MG63 (cell line): ENCODE measurements around the gene DEDD2. TPM values are rescaled to one million over a fixed set of nuclear protein-coding genes. Genes with fewer than 3 reads are reported as not detected.

Source experiments
- DNase-seq: peaks from one replicate; pipeline ENCODE4 v3.0.0-alpha.2; 2020
- H3K27me3 ChIP-seq: fragments of 250-450 bp; sonication (Bioruptor Pico); 2 replicates; pipeline ENCODE4 v1.5.1; 2020; ENCODE audit warnings: mild to moderate bottlenecking, moderate library complexity
- H3K36me3 ChIP-seq: fragments of 250-450 bp; sonication (Bioruptor Pico); 2 replicates; pipeline ENCODE4 v1.5.1; 2020; ENCODE audit warnings: mild to moderate bottlenecking, moderate library complexity
- H3K4me3 ChIP-seq: fragments of 250-450 bp; sonication (Bioruptor Pico); 2 replicates; pipeline ENCODE4 v1.5.1; 2020; ENCODE audit warnings: mild to moderate bottlenecking, moderate library complexity
- H3K9me3 ChIP-seq: fragments of 250-450 bp; sonication (Bioruptor Pico); 2 replicates; pipeline ENCODE4 v1.5.1; 2020; ENCODE audit warnings: mild to moderate bottlenecking, moderate library complexity
- total RNA-seq: library from RNA; depleted of rRNA; stranded (reverse); fragments of >200 nt; shearing (Covaris generic); gene quantifications from 2 replicates; pipeline ENCODE4 v1.2.3, GENCODE V29; 2014; ENCODE audit warnings: low replicate concordance

Gene DEDD2
- total RNA-seq, 1 experiment from 2014 or later = 42.9 TPM

- Histone ChIP-seq H3K27me3 (no peaks in the 10 kb centered on the region), H3K9me3 (no peaks in the 10 kb centered on the region), H3K4me3 (no peak overlapping the region), H3K36me3 (peaks cover 50% of the 10 kb centered on the region)
- no peak for DNase-seq
Measured at GRCh38 chr19:42212886-42213285, 4.6 kb downstream of the DEDD2 start.

GRCh38 chr19:42208612-42209011, 8.9 kb downstream of the DEDD2 start:
- Histone ChIP-seq H3K36me3 (peaks cover 70% of the 10 kb centered on the region), H3K27me3 (no peaks in the 10 kb centered on the region), H3K9me3 (no peaks in the 10 kb centered on the region), H3K4me3 (no peak overlapping the region)
- no peak for DNase-seq

- H3K36me3 ChIP-seq = peaks cover 67% of the 10 kb centered on the region
- H3K9me3 ChIP-seq = no peaks in the 10 kb centered on the region
- no peak overlapping the region for H3K4me3 ChIP-seq
- H3K27me3 ChIP-seq = no peaks in the 10 kb centered on the region
- DNase-seq = peak; percentile 82
Measured at GRCh38 chr19:42207767-42208271, 9.7 kb downstream of the DEDD2 start.

- Histone ChIP-seq H3K27me3 (no peaks in the 10 kb centered on the region), H3K4me3 (no peak overlapping the region), H3K36me3 (peaks cover 63% of the 10 kb centered on the region), H3K9me3 (no peaks in the 10 kb centered on the region)
- DNase-seq = peak; percentile 67
Measured at GRCh38 chr19:42206871-42207755, 10.4 kb downstream of the DEDD2 start.

- no peaks in the 10 kb centered on the region for H3K27me3 ChIP-seq
- peaks cover 57% of the 10 kb centered on the region for H3K36me3 ChIP-seq
- H3K9me3 ChIP-seq = no peaks in the 10 kb centered on the region
- H3K4me3 ChIP-seq = no peak overlapping the region
- no peak for DNase-seq
Measured at GRCh38 chr19:42204664-42205063, 12.8 kb downstream of the DEDD2 start.

GRCh38 chr19:42203700-42204099, 13.8 kb downstream of the DEDD2 start:
- Histone ChIP-seq H3K4me3 (no peak overlapping the region), H3K9me3 (no peaks in the 10 kb centered on the region), H3K27me3 (no peaks in the 10 kb centered on the region), H3K36me3 (peaks cover 57% of the 10 kb centered on the region)
- no peak for DNase-seq

GRCh38 chr19:42202290-42202880, 15.1 kb downstream of the DEDD2 start:
- Histone ChIP-seq H3K36me3 (peaks cover 56% of the 10 kb centered on the region), H3K9me3 (no peaks in the 10 kb centered on the region), H3K4me3 (no peak overlapping the region), H3K27me3 (no peaks in the 10 kb centered on the region)
- no peak for DNase-seq

- H3K27me3 ChIP-seq = no peaks in the 10 kb centered on the region
- no peaks in the 10 kb centered on the region for H3K9me3 ChIP-seq
- H3K4me3 ChIP-seq = no peak overlapping the region
- peaks cover 49% of the 10 kb centered on the region for H3K36me3 ChIP-seq
- DNase-seq = no peak
Measured at GRCh38 chr19:42201489-42202289, 15.8 kb downstream of the DEDD2 start.

- Histone ChIP-seq H3K36me3 (peaks cover 42% of the 10 kb centered on the region), H3K27me3 (no peaks in the 10 kb centered on the region), H3K9me3 (no peaks in the 10 kb centered on the region), H3K4me3 (no peak overlapping the region)
- DNase-seq = no peak
Measured at GRCh38 chr19:42200116-42200715, 17.3 kb downstream of the DEDD2 start.

GRCh38 chr19:42199440-42200115, 17.9 kb downstream of the DEDD2 start:
- H3K4me3 ChIP-seq = no peak overlapping the region
- no peaks in the 10 kb centered on the region for H3K9me3 ChIP-seq
- peaks cover 37% of the 10 kb centered on the region for H3K36me3 ChIP-seq
- DNase-seq = no peak
- no peaks in the 10 kb centered on the region for H3K27me3 ChIP-seq

GRCh38 chr19:42198676-42199439, 18.6 kb downstream of the DEDD2 start:
- no peaks in the 10 kb centered on the region for H3K9me3 ChIP-seq
- DNase-seq = no peak
- H3K27me3 ChIP-seq = no peaks in the 10 kb centered on the region
- H3K36me3 ChIP-seq = peaks cover 32% of the 10 kb centered on the region
- H3K4me3 ChIP-seq = no peak overlapping the region

GRCh38 chr19:42197375-42197817, 20.1 kb downstream of the DEDD2 start:
- H3K4me3 ChIP-seq = no peak overlapping the region
- H3K27me3 ChIP-seq = no peaks in the 10 kb centered on the region
- DNase-seq = no peak

GRCh38 chr19:42196011-42197001, 21.2 kb downstream of the DEDD2 start:
- no peaks in the 10 kb centered on the region for H3K27me3 ChIP-seq
- H3K9me3 ChIP-seq = peaks cover 7% of the 10 kb centered on the region
- H3K4me3 ChIP-seq = no peak overlapping the region
- H3K36me3 ChIP-seq = peaks cover 23% of the 10 kb centered on the region
- no peak for DNase-seq

More at GRCh38 chr19:42197375-42197817, 20.1 kb downstream of the DEDD2 start:
- Histone ChIP-seq H3K9me3 (peaks cover 7% of the 10 kb centered on the region), H3K36me3 (peaks cover 23% of the 10 kb centered on the region)

GRCh38 chr19:42193706-42194105, 23.8 kb downstream of the DEDD2 start:
- no peaks in the 10 kb centered on the region for H3K27me3 ChIP-seq
- no peak overlapping the region for H3K4me3 ChIP-seq
- DNase-seq = no peak
- H3K9me3 ChIP-seq = peaks cover 7% of the 10 kb centered on the region
- peaks cover 11% of the 10 kb centered on the region for H3K36me3 ChIP-seq
